ENCODE results near the gene ZDHHC12. TPM values are rescaled to one million over a fixed set of nuclear protein-coding genes. Genes with fewer than 3 reads are reported as not detected.

The ZDHHC12 gene
- polyA plus RNA-seq (ENCODE audit: insufficient read depth in 1 of 5, insufficient read length in 5 of 5, low replicate concordance in 1 of 5): 10 to 100 TPM in 2 of 5 donors, 1 to 10 TPM in 3; 8.3 to 14.6 (median 9.6) TPM
- long read RNA-seq, donor 1, transcript ZDHHC12-201 (5 exons, 1,129 nt): major isoform, 13 of 13 reads
- long read RNA-seq, donor 1, partial matches to known transcripts: 0 of 13 reads
- long read RNA-seq, donor 1, other reads (novel, unspliced or antisense): 0 of 13 reads
- long read RNA-seq, donor 2, transcript ZDHHC12-201 (5 exons, 1,129 nt): major isoform, 8 of 8 reads
- long read RNA-seq, donor 2, partial matches to known transcripts: 0 of 8 reads
- long read RNA-seq, donor 2, other reads (novel, unspliced or antisense): 0 of 8 reads
- long read RNA-seq, donor 3, transcript ZDHHC12-201 (5 exons, 1,129 nt): major isoform, 12 of 25 reads
- long read RNA-seq, donor 3, partial matches to known transcripts: 13 of 25 reads
- long read RNA-seq, donor 3, other reads (novel, unspliced or antisense): 0 of 25 reads
- long read RNA-seq, donor 4, transcript ZDHHC12-201 (5 exons, 1,129 nt): major isoform, 11 of 11 reads
- long read RNA-seq, donor 4, partial matches to known transcripts: 0 of 11 reads
- long read RNA-seq, donor 4, other reads (novel, unspliced or antisense): 0 of 11 reads
- long read RNA-seq, donor 5, transcript ZDHHC12-201 (5 exons, 1,129 nt): major isoform, 18 of 18 reads
- long read RNA-seq, donor 5, partial matches to known transcripts: 0 of 18 reads
- long read RNA-seq, donor 5, other reads (novel, unspliced or antisense): 0 of 18 reads
- long read RNA-seq, donor 6, transcript ZDHHC12-201 (5 exons, 1,129 nt): major isoform, 10 of 23 reads
- long read RNA-seq, donor 6, partial matches to known transcripts: 13 of 23 reads
- long read RNA-seq, donor 6, other reads (novel, unspliced or antisense): 0 of 23 reads
- long read RNA-seq, donor 7, transcript ZDHHC12-201 (5 exons, 1,129 nt): major isoform, 11 of 11 reads
- long read RNA-seq, donor 7, partial matches to known transcripts: 0 of 11 reads
- long read RNA-seq, donor 7, other reads (novel, unspliced or antisense): 0 of 11 reads
- long read RNA-seq, donor 8: 0 reads

- peak; percentile 83 to 87 for DNase-seq
Observed at GRCh38 chr9:128723866-128724743, at the start of gene ZDHHC12. TSS of gene ZDHHC12 (minus strand) at chr9:128724127. CDS start at chr9:128724093, 34 bp downstream.

- no peak for DNase-seq
Observed at GRCh38 chr9:128773049-128773448, 49.1 kb upstream of the ZDHHC12 start.

GRCh38 chr9:128771745-128772519 is 48.0 kb upstream of the ZDHHC12 start, which contains the start of gene ZER1:
TSS of gene ZER1 (minus strand) at chr9:128771927. CDS start at chr9:128755565, 16,362 bp downstream.
- peak; percentile 87 to 89 for DNase-seq

- DNase-seq: peak in 1 of 2 donors; percentile 10
Observed at GRCh38 chr9:128771094-128771721, 47.3 kb upstream of the ZDHHC12 start.

- DNase-seq: no peak
Observed at GRCh38 chr9:128770286-128771030, 46.5 kb upstream of the ZDHHC12 start.

- DNase-seq: no peak
Observed at GRCh38 chr9:128768606-128769005, 44.7 kb upstream of the ZDHHC12 start.

GRCh38 chr9:128765499-128765898 is 41.6 kb upstream of the ZDHHC12 start:
- no peak for DNase-seq

GRCh38 chr9:128764361-128764760 is 40.4 kb upstream of the ZDHHC12 start:
- no peak for DNase-seq

GRCh38 chr9:128762671-128763449 is 38.9 kb upstream of the ZDHHC12 start:
- DNase-seq: no peak

- no peak for DNase-seq
Observed at GRCh38 chr9:128757602-128758001, 33.7 kb upstream of the ZDHHC12 start.

- no peak for DNase-seq
Observed at GRCh38 chr9:128753627-128754026, 29.7 kb upstream of the ZDHHC12 start.

GRCh38 chr9:128750926-128751595 is 27.1 kb upstream of the ZDHHC12 start:
- no peak for DNase-seq

- no peak for DNase-seq
Observed at GRCh38 chr9:128747241-128747640, 23.3 kb upstream of the ZDHHC12 start.

- no peak for DNase-seq
Observed at GRCh38 chr9:128743421-128743820, 19.5 kb upstream of the ZDHHC12 start.

- DNase-seq: no peak
Observed at GRCh38 chr9:128742401-128742800, 18.5 kb upstream of the ZDHHC12 start.

- DNase-seq: no peak
Observed at GRCh38 chr9:128735373-128735772, 11.4 kb upstream of the ZDHHC12 start.

GRCh38 chr9:128733256-128733655 is 9.3 kb upstream of the ZDHHC12 start:
- peak; percentile 44 to 60 for DNase-seq

GRCh38 chr9:128732576-128732975 is 8.6 kb upstream of the ZDHHC12 start:
- no peak for DNase-seq

Data from right lung (tissue), 10 donors.